H1 (cell line): ENCODE measurements around the gene PFKFB1. TPM values are rescaled to one million over a fixed set of nuclear protein-coding genes. Genes with fewer than 3 reads are reported as not detected.
"Not testable (repeated sequence)": the region's sequence is repeated elsewhere in the genome, so short reads cannot be mapped to it uniquely, and the experiment has no call there.

Source experiments
- CTCF ChIA-PET: fragments of 300-600 bp; sonication (Branson Sonifier 250); formaldehyde crosslinking; loops from one replicate; lab custom pipeline; 2021; ENCODE audit not compliant: partially characterized antibody; lab: Charles Lee
- POLR2A ChIA-PET: fragments of 300-600 bp; sonication (Branson Sonifier 250); formaldehyde crosslinking; loops from one replicate; lab custom pipeline; 2021; ENCODE audit warnings: inconsistent platforms; ENCODE audit not compliant: partially characterized antibody; lab: Charles Lee
- DNase-seq, 2 experiments: peaks; one replicate each; pipeline versions ENCODE4 v3.0.0 to v3.0.0-alpha.2; 2010 to 2022; ENCODE audit warnings: low spot score in 2 of 2, low read depth in 1 of 2, mixed read lengths in 1 of 2
- FAIRE-seq: peaks from 2 replicates; lab custom pipeline; 2011; peaks lifted over from hg19 to GRCh38; lab: Jason Lieb, UNC
- H2AFZ ChIP-seq: 2 replicates; pipeline ENCODE4 v1.8.1; 2012; ENCODE audit warnings: low read length, inconsistent platforms
- H2AK5ac ChIP-seq: 2 replicates; pipeline ENCODE4 v1.6.1; 2013; ENCODE audit warnings: low read depth, low read length
- H2BK120ac ChIP-seq: replicated peaks from 2 replicates; pipeline ENCODE3; 2013; ENCODE audit warnings: low read depth, low read length, inconsistent platforms
- H2BK12ac ChIP-seq: 2 replicates; pipeline ENCODE4 v1.6.1; 2013; ENCODE audit warnings: low read depth, low read length
- H2BK15ac ChIP-seq: 2 replicates; pipeline ENCODE4 v1.6.1; 2013; ENCODE audit warnings: low read length
- H2BK20ac ChIP-seq: 2 replicates; pipeline ENCODE4 v1.6.1; 2013; ENCODE audit warnings: low read length
- H2BK5ac ChIP-seq: 2 replicates; pipeline ENCODE4 v1.6.1; 2013; ENCODE audit warnings: low read depth, low read length
- H3K14ac ChIP-seq: 2 replicates; pipeline ENCODE4 v1.6.1; 2013; ENCODE audit warnings: inconsistent platforms; ENCODE audit not compliant: insufficient read length
- H3K18ac ChIP-seq: 2 replicates; pipeline ENCODE4 v1.6.1; 2013; ENCODE audit warnings: low read length; ENCODE audit errors: extremely low read depth
- H3K23ac ChIP-seq: 2 replicates; pipeline ENCODE4 v1.6.1; 2013; ENCODE audit warnings: inconsistent platforms; ENCODE audit not compliant: insufficient read length
- H3K23me2 ChIP-seq: 2 replicates; pipeline ENCODE4 v1.6.1; 2013; ENCODE audit warnings: low read depth, low read length
- H3K27ac ChIP-seq: 2 replicates; pipeline ENCODE4 v1.6.1; 2011; ENCODE audit warnings: low read depth, low read length, inconsistent platforms
- H3K27me3 ChIP-seq, 4 experiments: replicated peaks in 1 of 4; 1 replicate in 1 of 4; 2 replicates in 3 of 4; pipeline versions ENCODE4 v1.6.1 to v1.8.1; 2011 to 2013; ENCODE audit warnings: low read length in 3 of 4, mild to moderate bottlenecking in 3 of 4, inconsistent platforms in 2 of 4, mixed read lengths in 2 of 4, moderate library complexity in 1 of 4; ENCODE audit not compliant: control insufficient read depth in 3 of 4, insufficient read depth in 3 of 4; ENCODE audit errors: extremely low read depth in 1 of 4
- H3K36me3 ChIP-seq, 4 experiments: 2 replicates each; pipeline versions ENCODE4 v1.6.1 to v1.8.1; 2011 to 2013; ENCODE audit warnings: mild to moderate bottlenecking in 4 of 4, low read length in 3 of 4, moderate library complexity in 2 of 4, control low read depth in 1 of 4, inconsistent platforms in 1 of 4; ENCODE audit not compliant: insufficient read depth in 4 of 4, control insufficient read depth in 2 of 4
- H3K4ac ChIP-seq: replicated peaks from 2 replicates; pipeline ENCODE3; 2013; ENCODE audit warnings: low read length, low read depth, mixed read lengths, inconsistent platforms; ENCODE audit not compliant: insufficient read length
- H3K4me1 ChIP-seq, 4 experiments: replicated peaks in 1 of 4; 1 replicate in 1 of 4; 2 replicates in 3 of 4; pipeline versions ENCODE4 v1.6.1 to v1.8.1; 2011 to 2013; ENCODE audit warnings: low read length in 3 of 4, inconsistent platforms in 2 of 4, mixed read lengths in 1 of 4; ENCODE audit not compliant: insufficient read depth in 4 of 4, control insufficient read depth in 3 of 4
- H3K4me2 ChIP-seq, 2 experiments: 2 replicates each; pipeline versions ENCODE4 v1.6.1 to v1.8.1; 2011 to 2013; ENCODE audit warnings: low read depth in 2 of 2, low read length in 2 of 2, control low read depth in 1 of 2, inconsistent platforms in 1 of 2, mild to moderate bottlenecking in 1 of 2; ENCODE audit not compliant: insufficient read depth in 1 of 2
- H3K4me3 ChIP-seq, 4 experiments: fragments of 200-600, 300-600 bp in 1 of 4; sonication (generic), shearing (Covaris generic), sonication (Bioruptor Twin) in 1 of 4; 2 replicates each; pipeline versions ENCODE4 v1.5.1 to v1.8.1; 2011 to 2016; ENCODE audit warnings: low read length in 4 of 4, low read depth in 3 of 4, control low read depth in 2 of 4, inconsistent platforms in 2 of 4, mild to moderate bottlenecking in 2 of 4, mixed read lengths in 1 of 4, moderate library complexity in 1 of 4; ENCODE audit not compliant: insufficient read depth in 2 of 4; ENCODE audit errors: extremely low read depth in 1 of 4
- H3K56ac ChIP-seq: replicated peaks from 2 replicates; pipeline ENCODE3; 2013; ENCODE audit warnings: low read depth, mild to moderate bottlenecking, mixed read lengths, low read length, inconsistent platforms; ENCODE audit not compliant: insufficient read length
- H3K79me1 ChIP-seq: 2 replicates; pipeline ENCODE4 v1.6.1; 2013; ENCODE audit warnings: low read depth, low read length, control low read depth
- H3K79me2 ChIP-seq, 2 experiments: 2 replicates each; pipeline versions ENCODE4 v1.6.1 to v1.8.1; 2012 to 2013; ENCODE audit warnings: low read length in 2 of 2, mild to moderate bottlenecking in 2 of 2, inconsistent platforms in 1 of 2; ENCODE audit not compliant: insufficient read depth in 2 of 2, control insufficient read depth in 1 of 2
- H3K9ac ChIP-seq, 4 experiments: replicated peaks in 1 of 4; 1 replicate in 1 of 4; 2 replicates in 3 of 4; pipeline versions ENCODE4 v1.6.1 to v1.8.1; 2011 to 2013; ENCODE audit warnings: low read depth in 3 of 4, low read length in 3 of 4, control low read depth in 2 of 4, mild to moderate bottlenecking in 2 of 4, moderate library complexity in 2 of 4, inconsistent platforms in 1 of 4; ENCODE audit errors: extremely low read depth in 1 of 4
- H3K9me3 ChIP-seq, 2 experiments: 2 replicates each; pipeline versions ENCODE4 v1.6.1 to v1.8.1; 2012 to 2013; ENCODE audit warnings: mild to moderate bottlenecking in 2 of 2, moderate library complexity in 2 of 2, control low read depth in 1 of 2, inconsistent platforms in 1 of 2, low read depth in 1 of 2, low read length in 1 of 2, mixed read lengths in 1 of 2; ENCODE audit not compliant: insufficient read depth in 2 of 2
- H4K20me1 ChIP-seq, 2 experiments: replicated peaks in 1 of 2; 2 replicates each; pipeline versions ENCODE3 to v1.8.1; 2011 to 2013; ENCODE audit warnings: inconsistent platforms in 2 of 2, low read length in 2 of 2, mild to moderate bottlenecking in 1 of 2; ENCODE audit not compliant: insufficient read depth in 2 of 2, control insufficient read depth in 1 of 2
- H4K5ac ChIP-seq: 2 replicates; pipeline ENCODE4 v1.6.1; 2013; ENCODE audit warnings: low read length, low read depth, mixed read lengths, inconsistent platforms; ENCODE audit not compliant: insufficient read length
- H4K8ac ChIP-seq: 2 replicates; pipeline ENCODE4 v1.8.0; 2013; ENCODE audit warnings: mild to moderate bottlenecking, moderate library complexity, low read length, inconsistent platforms; ENCODE audit not compliant: insufficient read depth; ENCODE audit errors: extremely low read depth
- H4K91ac ChIP-seq: replicated peaks from 2 replicates; pipeline ENCODE3; 2013; ENCODE audit warnings: low read length, mixed read lengths, inconsistent platforms; ENCODE audit not compliant: insufficient read length
- WGBS, 2 experiments: shearing (Covaris generic) in 1 of 2; methylation state at CpG; one replicate each; pipeline versions ENCODE4 v1.1.6 to v1.1.7; 2013 to 2015; ENCODE audit warnings: low lambda C conversion rate in 2 of 2, mixed read lengths in 2 of 2, inconsistent platforms in 1 of 2, low coverage in 1 of 2, missing lambda C conversion rate in 1 of 2; ENCODE audit not compliant: insufficient replicate concordance in 2 of 2, insufficient coverage in 1 of 2, insufficient read length in 1 of 2; ENCODE audit errors: extremely low coverage in 1 of 2, missing lambda C conversion rate in 1 of 2; 5-methylcytosine and 5-hydroxymethylcytosine counted together
- polyA plus RNA-seq, 7 experiments: library from polyadenylated mRNA; depleted of rRNA in 3 of 7; stranded (reverse) in 5 of 7; unstranded in 2 of 7; fragments of >200 nt in 5 of 7; fragments of 200-250 nt in 2 of 7; gene quantifications; 1 replicate in 5 of 7; 2 replicates in 1 of 7; 4 replicates in 1 of 7; pipeline versions ENCODE4 v1.2.1 to v1.2.3, GENCODE V29; 2011 to 2013; ENCODE audit warnings: missing spikeins in 2 of 7, mixed read lengths in 2 of 7
- total RNA-seq: library from RNA; stranded (reverse); fragmentation: NEBNext Ultra II Directional; extraction: Animal tissue kit (Norgen Biotek cat#: 25700); gene quantifications from 2 replicates; pipeline ENCODE4 v1.2.1, GENCODE V29; 2021

The PFKFB1 gene
- total and polyA plus RNA-seq, 2 of the 8 experiments (the other 6 are each of a cell fraction or from before 2014, with no cell fraction given), result 0.26 to 0.30 TPM

- FAIRE-seq, H2BK20ac ChIP-seq, H3K36me3 ChIP-seq, H3K4me2 ChIP-seq, H3K56ac ChIP-seq, H3K23ac ChIP-seq, H3K27me3 ChIP-seq, H2BK120ac ChIP-seq, H3K9ac ChIP-seq, H3K23me2 ChIP-seq, H3K27ac ChIP-seq, H3K9me3 ChIP-seq, H2AFZ ChIP-seq, H3K79me1 ChIP-seq, H2BK12ac ChIP-seq, H4K91ac ChIP-seq, H4K8ac ChIP-seq, H3K4ac ChIP-seq, H2BK15ac ChIP-seq, H3K79me2 ChIP-seq, POLR2A ChIA-PET, H4K20me1 ChIP-seq, H2BK5ac ChIP-seq, H2AK5ac ChIP-seq, H3K18ac ChIP-seq, DNase-seq, H3K4me1 ChIP-seq, H3K14ac ChIP-seq, H3K4me3 ChIP-seq, CTCF ChIA-PET, H4K5ac ChIP-seq: not testable (repeated sequence)
- 91% methylated on average over 2 of the region's 2 CpGs; no CpG with 5 or more reads in 1 of the 2 experiments for WGBS, 2 experiments
Measured at GRCh38 chrX:54983306-54983705, 10.7 kb downstream of the PFKFB1 start.
